Activated CD4-positive, alpha-beta T cell treated with anti-CD3 and anti-CD28 coated beads, Interleukin-2, amount 50 U/mL, for 4 hours (primary cell): ENCODE results near the gene COL6A1.
"Not testable (repeated sequence)": the region's sequence is repeated elsewhere in the genome, so short reads cannot be mapped to it uniquely, and the experiment has no call there.

Experiments
- DNase-seq, 2 experiments: peaks; one replicate each; pipeline ENCODE4 v3.0.0-alpha.2; 2020

The COL6A1 gene

GRCh38 chr21:45996311-45997204, 15.0 kb downstream of the COL6A1 start:
- no peak for DNase-seq

GRCh38 chr21:45997205-45997494, 15.6 kb downstream of the COL6A1 start:
- DNase-seq, result no peak

GRCh38 chr21:45997495-45998275, 16.1 kb downstream of the COL6A1 start:
- DNase-seq, result no peak

- DNase-seq, result no peak
These were observed 16.7 kb downstream of the COL6A1 start for GRCh38 chr21:45998276-45998701.

GRCh38 chr21:45998871-45999580, 17.5 kb downstream of the COL6A1 start:
- DNase-seq, result no peak

GRCh38 chr21:45999581-46000181, 18.1 kb downstream of the COL6A1 start:
- no peak for DNase-seq

- DNase-seq, result no peak
These were observed 18.7 kb downstream of the COL6A1 start for GRCh38 chr21:46000182-46000730.

- DNase-seq, result no peak
These were observed 19.4 kb downstream of the COL6A1 start for GRCh38 chr21:46000731-46001641.

GRCh38 chr21:46001821-46002681, 20.5 kb downstream of the COL6A1 start:
- no peak for DNase-seq

GRCh38 chr21:46002841-46003574, 21.4 kb downstream of the COL6A1 start:
- no peak for DNase-seq

GRCh38 chr21:46003575-46004007, 22.0 kb downstream of the COL6A1 start:
- DNase-seq, result no peak

GRCh38 chr21:46004168-46004861, 22.7 kb downstream of the COL6A1 start:
- DNase-seq, result no peak

- no peak for DNase-seq
These were observed 23.5 kb downstream of the COL6A1 start for GRCh38 chr21:46005081-46005480.

GRCh38 chr21:46005481-46005881, 23.9 kb downstream of the COL6A1 start:
- DNase-seq, result no peak

- DNase-seq, result not testable (repeated sequence)
These were observed 24.4 kb downstream of the COL6A1 start for GRCh38 chr21:46005894-46006546.

- DNase-seq, result no peak
These were observed 25.2 kb downstream of the COL6A1 start for GRCh38 chr21:46006547-46007491.

- DNase-seq, result no peak
These were observed 25.9 kb downstream of the COL6A1 start for GRCh38 chr21:46007492-46007868.
